ENCODE data around the gene TRAPPC6A. TPM values are rescaled to one million over a fixed set of nuclear protein-coding genes. Genes with fewer than 3 reads are reported as not detected.

TRAPPC6A gene, protein sequence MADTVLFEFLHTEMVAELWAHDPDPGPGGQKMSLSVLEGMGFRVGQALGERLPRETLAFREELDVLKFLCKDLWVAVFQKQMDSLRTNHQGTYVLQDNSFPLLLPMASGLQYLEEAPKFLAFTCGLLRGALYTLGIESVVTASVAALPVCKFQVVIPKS
- 13.3 and 19.9 TPM in 2 replicates for total RNA-seq (2014; rRNA removed; shearing (Covaris generic))

DNA sequence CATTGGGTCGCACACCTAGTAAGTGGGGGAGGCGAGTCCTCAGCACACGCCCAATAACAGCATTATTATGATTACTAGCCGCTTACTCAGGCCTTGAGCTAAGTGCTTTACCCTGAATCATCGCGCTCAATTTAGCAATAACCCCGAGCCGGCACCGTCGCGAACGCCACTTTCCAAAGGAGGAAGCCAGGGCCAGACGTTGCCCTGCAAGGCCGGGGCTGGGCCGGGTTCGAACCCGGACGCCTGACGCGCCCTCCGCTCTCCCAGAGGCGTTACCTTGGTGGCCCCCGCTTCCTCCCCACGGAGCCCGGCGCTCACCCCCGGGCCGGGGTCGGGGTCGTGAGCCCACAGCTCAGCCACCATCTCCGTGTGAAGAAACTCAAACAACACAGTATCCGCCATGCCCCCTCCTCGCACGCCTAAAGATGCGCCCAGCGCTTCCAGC lies at the start of gene TRAPPC6A:
Gene TRAPPC6A (minus strand): TSS at position 421 of the 445 bp plus-strand sequence. CDS start 19 bp downstream, at position 402.
- no peaks in the 10 kb centered on the region for H3K9me3 ChIP-seq (replicated peaks)
- H3K36me3 ChIP-seq = peaks cover 10% of the 10 kb centered on the region
- peaks cover 15% of the 10 kb centered on the region for H3K4me1 ChIP-seq (replicated peaks)
- peak within 1 kb of the TSS; percentile 74 for H3K27ac ChIP-seq
- no peaks in the 10 kb centered on the region for H3K27me3 ChIP-seq (replicated peaks)
- peak within 1 kb of the TSS; percentile 61 for H3K4me3 ChIP-seq
- DNase-seq (ENCODE audit: low read depth in 1 of 2, low spot score in 2 of 2) = peak in 1 of 2 experiments; percentile 52

DNA sequence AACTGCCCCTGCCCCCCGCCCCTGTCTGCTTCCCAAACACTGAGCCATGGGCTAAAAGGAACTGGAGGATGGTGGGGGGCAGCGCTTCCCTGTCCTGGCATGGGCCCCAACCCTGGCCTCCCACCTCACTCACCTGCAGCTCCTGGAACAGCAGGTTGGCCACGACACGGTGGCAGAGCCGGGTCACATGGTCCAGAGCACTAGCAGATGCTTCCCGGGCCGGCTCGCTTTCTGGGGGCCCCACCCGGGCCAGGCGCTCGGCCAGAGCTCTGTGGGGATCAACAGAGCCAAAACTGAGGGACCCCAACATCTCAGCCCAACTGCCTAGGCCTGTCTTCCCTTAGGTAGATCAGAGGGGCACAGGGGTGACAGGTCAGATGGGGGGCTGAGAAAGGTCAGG lies 46.6 kb upstream of the TRAPPC6A start:
- Histone ChIP-seq H3K27ac (no peak overlapping the region), H3K27me3 (replicated peaks) (peaks cover 11% of the 10 kb centered on the region), H3K4me3 (no peak overlapping the region), H3K9me3 (replicated peaks) (no peaks in the 10 kb centered on the region), H3K4me1 (replicated peaks) (no peaks in the 10 kb centered on the region), H3K36me3 (no peaks in the 10 kb centered on the region)
- DNase-seq (ENCODE audit: low read depth in 1 of 2, low spot score in 2 of 2) = no peak

DNA sequence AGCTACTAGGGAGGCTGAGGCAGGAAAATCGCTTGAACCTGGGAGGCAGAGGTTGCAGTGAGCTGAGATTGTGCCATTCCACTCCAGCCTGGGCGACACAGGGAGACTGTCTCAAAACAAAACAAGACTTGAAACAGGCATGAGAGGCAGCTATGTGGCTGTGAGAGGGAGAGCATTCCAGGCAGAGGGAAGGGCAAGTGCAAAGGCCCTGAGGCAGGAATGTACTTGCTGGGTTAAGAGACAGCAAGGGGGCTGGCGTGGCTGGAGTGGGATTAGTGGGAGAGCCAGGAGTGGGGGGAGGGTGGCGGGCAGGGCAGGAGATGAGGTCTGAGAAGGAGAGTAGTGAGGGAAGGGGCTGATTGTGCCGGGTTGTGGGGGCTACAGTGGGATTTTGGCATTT lies 45.8 kb upstream of the TRAPPC6A start:
- no peak overlapping the region for H3K4me3 ChIP-seq
- H3K27me3 ChIP-seq (replicated peaks) = peaks cover 16% of the 10 kb centered on the region
- DNase-seq (ENCODE audit: low read depth in 1 of 2, low spot score in 2 of 2) = no peak

DNA sequence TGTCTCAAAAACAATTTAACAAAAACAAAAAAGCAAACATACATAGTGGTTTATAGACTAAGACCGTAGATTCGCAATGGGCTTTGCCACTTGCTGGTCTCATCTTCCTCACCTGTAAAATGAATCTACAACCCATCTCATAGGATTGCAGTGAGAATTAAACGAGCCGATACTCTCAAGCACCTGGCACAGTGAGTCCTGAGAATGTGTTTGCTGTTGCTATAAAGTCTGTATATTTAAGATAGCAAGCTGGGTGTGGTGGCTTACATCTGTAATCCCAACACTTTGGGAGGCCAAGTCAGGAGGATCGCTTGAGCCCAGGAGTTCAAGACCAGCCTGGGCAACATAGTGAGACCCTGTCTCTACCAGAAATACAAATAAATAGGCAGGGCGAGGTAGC lies 44.7 kb upstream of the TRAPPC6A start:
- H3K9me3 ChIP-seq (replicated peaks) = no peaks in the 10 kb centered on the region
- H3K4me3 ChIP-seq = no peak overlapping the region
- no peaks in the 10 kb centered on the region for H3K36me3 ChIP-seq
- no peak for DNase-seq (ENCODE audit: low read depth in 1 of 2, low spot score in 2 of 2)
- H3K27ac ChIP-seq = no peak overlapping the region
- H3K27me3 ChIP-seq (replicated peaks) = peaks cover 18% of the 10 kb centered on the region
- H3K4me1 ChIP-seq (replicated peaks) = no peaks in the 10 kb centered on the region

More for the DNA sequence above, 45.8 kb upstream of the TRAPPC6A start:
- H3K9me3 ChIP-seq (replicated peaks) = no peaks in the 10 kb centered on the region
- no peaks in the 10 kb centered on the region for H3K4me1 ChIP-seq (replicated peaks)
- H3K27ac ChIP-seq = no peak overlapping the region
- H3K36me3 ChIP-seq = no peaks in the 10 kb centered on the region

DNA sequence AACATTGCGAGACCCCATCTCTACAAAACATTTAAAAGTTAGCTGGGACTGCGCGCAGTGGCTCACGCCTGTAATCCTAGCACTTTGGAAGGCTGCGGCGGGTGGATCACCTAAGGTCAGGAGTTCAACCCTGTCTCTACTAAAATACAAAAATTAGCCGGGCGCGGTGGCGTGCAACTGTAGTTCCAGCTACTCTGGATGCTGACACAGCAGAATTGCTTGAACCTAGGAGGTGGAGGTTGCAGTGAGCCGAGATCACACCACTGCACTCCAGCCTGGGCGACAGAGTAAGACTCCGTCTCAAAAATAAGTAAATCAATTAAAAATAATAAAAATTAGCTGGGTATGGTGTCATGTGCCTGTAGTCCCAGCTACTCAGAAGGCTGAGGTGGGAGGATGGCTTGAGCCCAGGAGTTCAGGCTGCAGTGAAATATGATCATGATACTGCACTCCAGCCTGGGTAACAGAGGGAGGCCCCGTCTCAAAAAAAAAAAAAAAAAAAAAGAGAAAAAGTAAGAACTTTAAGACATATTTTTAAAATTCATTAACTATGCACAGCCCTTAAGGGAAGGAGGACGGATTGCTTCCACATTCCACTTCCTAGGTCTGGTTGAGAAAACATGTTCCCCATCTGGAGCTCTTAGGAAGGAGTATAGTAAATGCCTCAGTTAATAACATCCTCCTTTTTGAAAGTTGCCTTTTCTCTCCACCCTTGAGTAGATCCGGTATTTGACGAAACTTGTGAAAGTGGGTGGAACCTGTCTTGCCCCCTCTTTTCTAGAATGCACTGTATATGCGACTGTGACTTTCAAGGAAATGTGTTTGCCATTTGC lies 41.1 kb upstream of the TRAPPC6A start:
- Histone ChIP-seq H3K27me3 (replicated peaks) (peaks cover 45% of the 10 kb centered on the region), H3K4me1 (replicated peaks) (peaks cover 3% of the 10 kb centered on the region; the same call in 1 of the 2 replicates), H3K4me3 (no peak overlapping the region), H3K27ac (no peak overlapping the region), H3K36me3 (no peaks in the 10 kb centered on the region), H3K9me3 (replicated peaks) (no peaks in the 10 kb centered on the region)
- no peak for DNase-seq (ENCODE audit: low read depth in 1 of 2, low spot score in 2 of 2)

DNA sequence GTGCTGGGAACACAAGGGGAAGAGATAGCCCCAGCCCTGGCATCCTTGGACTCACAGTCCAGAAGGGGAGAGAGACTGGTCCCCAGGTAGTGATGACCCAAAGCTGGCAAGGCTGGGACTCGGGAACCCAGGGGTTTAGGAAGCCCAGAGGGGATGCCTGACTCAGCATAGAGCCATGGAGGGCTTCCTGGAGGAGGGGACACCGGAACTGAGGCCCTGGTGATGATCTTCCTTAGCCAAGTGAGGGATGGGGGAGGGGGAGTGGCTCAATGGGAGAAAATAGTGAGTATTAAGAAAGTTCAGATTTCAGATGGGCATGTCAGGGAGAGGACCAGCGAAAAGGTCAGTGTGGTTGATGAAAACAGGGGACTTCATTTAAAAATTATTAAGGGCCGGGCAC lies 40.4 kb upstream of the TRAPPC6A start:
- no peak for DNase-seq (ENCODE audit: low read depth in 1 of 2, low spot score in 2 of 2)
- H3K36me3 ChIP-seq = no peaks in the 10 kb centered on the region
- no peaks in the 10 kb centered on the region for H3K9me3 ChIP-seq (replicated peaks)
- H3K4me1 ChIP-seq (replicated peaks) = peaks cover 3% of the 10 kb centered on the region; the same call in 1 of the 2 replicates
- peaks cover 45% of the 10 kb centered on the region for H3K27me3 ChIP-seq (replicated peaks)
- no peak overlapping the region for H3K27ac ChIP-seq
- no peak overlapping the region for H3K4me3 ChIP-seq

DNA sequence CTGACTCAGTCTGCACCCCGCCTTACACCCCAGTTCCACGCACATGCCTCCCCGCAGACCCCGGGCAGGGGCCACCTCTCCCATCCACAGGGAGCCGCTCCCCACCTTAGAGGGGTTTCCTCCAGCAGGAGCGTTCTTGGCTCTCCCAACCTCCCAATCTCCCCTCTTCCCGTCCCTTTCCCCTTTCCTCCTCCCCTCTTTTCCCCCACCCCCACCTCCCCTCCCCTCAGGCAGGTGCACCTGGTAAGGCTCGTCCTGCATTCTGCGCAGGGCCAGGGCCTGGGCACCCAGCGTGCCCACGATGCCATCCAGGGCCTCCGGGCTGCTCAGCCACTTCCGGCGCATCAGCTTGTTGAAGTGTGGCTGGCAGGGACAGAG lies 39.9 kb upstream of the TRAPPC6A start:
- Histone ChIP-seq H3K27me3 (replicated peaks) (peaks cover 45% of the 10 kb centered on the region), H3K36me3 (no peaks in the 10 kb centered on the region), H3K4me1 (replicated peaks) (peaks cover 3% of the 10 kb centered on the region; the same call in 1 of the 2 replicates), H3K27ac (no peak overlapping the region), H3K4me3 (no peak overlapping the region), H3K9me3 (replicated peaks) (no peaks in the 10 kb centered on the region)
- no peak for DNase-seq (ENCODE audit: low read depth in 1 of 2, low spot score in 2 of 2)

DNA sequence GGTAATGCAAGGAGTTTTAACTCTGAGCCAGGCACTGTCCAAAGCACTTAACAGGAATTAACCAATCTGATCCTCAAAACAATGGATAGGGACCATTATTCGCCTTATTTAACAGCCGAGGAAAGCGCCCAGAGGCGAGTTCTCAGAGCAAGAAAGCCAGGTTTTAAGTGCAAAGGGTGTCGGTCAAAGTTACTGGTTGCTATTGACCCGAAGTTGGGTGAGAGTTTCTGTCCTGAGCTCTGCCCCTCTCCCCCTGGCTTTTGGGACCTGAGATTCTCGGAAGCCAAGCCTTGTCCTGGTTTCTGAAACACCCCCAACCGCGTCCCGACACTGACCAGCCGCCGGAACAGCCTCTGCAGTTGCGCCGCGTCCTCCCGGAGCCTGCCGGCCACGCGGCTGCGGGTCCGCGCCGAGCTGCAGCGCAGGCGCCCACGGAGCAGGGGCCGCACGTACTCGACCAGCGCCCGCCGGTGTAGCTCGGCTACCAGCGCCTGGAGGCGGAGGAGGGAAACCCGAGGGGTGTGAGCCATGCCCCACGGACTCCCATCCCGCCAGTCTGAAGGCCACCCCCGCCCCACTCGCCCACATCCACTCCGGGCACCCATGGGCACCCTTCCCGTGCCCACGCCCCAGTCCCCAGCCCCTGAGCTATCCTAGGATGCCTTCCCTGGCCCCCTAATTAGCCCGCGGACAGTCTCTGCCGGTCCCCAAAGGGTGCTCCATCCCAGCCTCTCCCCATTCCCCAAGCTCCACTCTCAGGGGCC lies 39.3 kb upstream of the TRAPPC6A start:
- H3K36me3 ChIP-seq = no peaks in the 10 kb centered on the region
- H3K4me1 ChIP-seq (replicated peaks) = peaks cover 3% of the 10 kb centered on the region; the same call in 1 of the 2 replicates
- H3K27ac ChIP-seq = no peak overlapping the region
- no peak for DNase-seq (ENCODE audit: low read depth in 1 of 2, low spot score in 2 of 2)
- H3K4me3 ChIP-seq = no peak overlapping the region
- H3K9me3 ChIP-seq (replicated peaks) = no peaks in the 10 kb centered on the region
- peaks cover 41% of the 10 kb centered on the region for H3K27me3 ChIP-seq (replicated peaks)

DNA sequence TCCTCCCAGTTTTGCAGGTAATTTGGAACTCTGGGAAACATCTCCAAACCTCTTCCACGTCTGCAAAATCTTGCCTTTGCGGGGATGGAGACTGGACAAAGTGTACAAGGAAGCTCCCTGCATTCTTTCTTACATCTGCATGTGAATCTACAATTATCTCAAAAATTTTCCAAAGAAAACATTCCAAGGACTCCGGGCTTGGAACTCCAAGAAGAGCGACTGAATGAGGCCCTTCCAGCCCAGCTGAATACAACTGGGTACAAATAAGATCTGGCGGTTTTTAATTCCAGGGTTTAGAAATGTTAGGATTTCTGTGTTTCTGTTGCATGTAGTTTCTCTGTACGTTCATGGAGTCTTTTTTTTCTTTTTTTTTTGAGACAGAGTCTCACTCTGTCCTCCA lies 38.6 kb upstream of the TRAPPC6A start:
- no peak overlapping the region for H3K4me3 ChIP-seq
- no peaks in the 10 kb centered on the region for H3K36me3 ChIP-seq
- peaks cover 3% of the 10 kb centered on the region; the same call in 1 of the 2 replicates for H3K4me1 ChIP-seq (replicated peaks)
- H3K27ac ChIP-seq = no peak overlapping the region
- no peak for DNase-seq (ENCODE audit: low read depth in 1 of 2, low spot score in 2 of 2)
- peaks cover 41% of the 10 kb centered on the region for H3K27me3 ChIP-seq (replicated peaks)
- no peaks in the 10 kb centered on the region for H3K9me3 ChIP-seq (replicated peaks)

DNA sequence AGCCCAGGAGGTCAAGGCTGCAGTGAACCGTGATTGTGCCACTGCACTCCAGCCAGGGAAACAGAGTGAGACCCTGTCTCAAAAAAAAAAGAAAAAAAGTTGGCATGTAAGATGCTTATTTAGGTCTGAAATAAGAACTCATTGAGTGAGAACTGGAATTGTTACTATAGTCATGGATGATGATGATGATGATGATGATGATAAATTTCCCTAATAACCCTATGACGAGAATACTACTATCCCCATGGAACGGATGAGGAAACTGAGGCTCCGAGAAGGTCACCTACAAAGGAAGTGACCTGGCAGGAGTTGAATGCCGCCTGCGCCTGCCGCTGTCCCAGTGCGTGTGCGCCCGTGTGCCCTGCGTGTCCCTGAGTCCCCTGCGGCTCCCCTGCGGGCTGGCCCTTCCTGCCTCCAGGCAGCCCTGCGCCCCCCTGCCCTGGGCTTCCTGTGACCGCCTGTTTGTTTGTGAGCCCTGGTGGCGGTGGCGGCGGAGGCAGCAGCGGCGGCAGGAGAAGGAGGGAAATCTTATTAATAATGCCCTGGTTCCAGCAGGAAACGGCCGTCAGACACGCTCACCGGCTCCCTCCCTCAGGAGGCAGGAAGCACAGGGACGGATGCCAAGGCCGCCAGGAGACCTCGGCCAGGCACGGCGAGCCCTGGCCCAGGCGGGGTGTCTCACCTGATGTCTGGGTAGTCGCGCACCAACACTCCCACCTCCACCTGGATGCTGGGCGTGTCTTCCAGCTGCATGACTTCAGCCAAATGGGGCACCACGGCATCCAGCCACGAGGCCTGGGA lies 37.6 kb upstream of the TRAPPC6A start:
- no peak for DNase-seq (ENCODE audit: low read depth in 1 of 2, low spot score in 2 of 2)
- peaks cover 41% of the 10 kb centered on the region for H3K27me3 ChIP-seq (replicated peaks)

DNA sequence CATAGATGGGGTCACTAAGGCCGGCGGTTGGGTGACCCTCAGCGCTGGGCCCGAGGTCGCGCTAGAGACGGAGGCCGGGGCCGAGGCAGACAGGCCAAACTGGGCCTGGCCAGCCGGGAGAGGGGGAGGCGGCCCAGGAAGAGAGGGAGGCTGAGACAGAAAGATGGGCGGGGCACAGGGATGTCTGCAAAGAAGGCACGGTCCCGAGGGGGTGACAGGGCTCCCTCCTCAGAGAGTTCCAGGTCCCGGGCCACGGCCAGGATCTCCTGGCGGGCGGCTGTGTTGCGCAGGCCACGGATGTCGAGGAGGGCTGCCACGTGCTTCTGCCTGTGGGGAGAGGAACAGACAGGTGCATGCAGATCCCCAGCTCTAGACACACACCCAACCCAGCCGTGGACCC lies 35.0 kb upstream of the TRAPPC6A start:
- Histone ChIP-seq H3K4me1 (replicated peaks) (peaks cover 3% of the 10 kb centered on the region; the same call in 1 of the 2 replicates), H3K36me3 (no peaks in the 10 kb centered on the region), H3K9me3 (replicated peaks) (no peaks in the 10 kb centered on the region), H3K27me3 (replicated peaks) (peaks cover 27% of the 10 kb centered on the region), H3K27ac (no peak overlapping the region), H3K4me3 (no peak overlapping the region)
- no peak for DNase-seq (ENCODE audit: low read depth in 1 of 2, low spot score in 2 of 2)

More for the DNA sequence above, 37.6 kb upstream of the TRAPPC6A start:
- Histone ChIP-seq H3K4me3 (no peak overlapping the region), H3K4me1 (replicated peaks) (peaks cover 3% of the 10 kb centered on the region; the same call in 1 of the 2 replicates), H3K36me3 (no peaks in the 10 kb centered on the region), H3K9me3 (replicated peaks) (no peaks in the 10 kb centered on the region), H3K27ac (no peak overlapping the region)

DNA sequence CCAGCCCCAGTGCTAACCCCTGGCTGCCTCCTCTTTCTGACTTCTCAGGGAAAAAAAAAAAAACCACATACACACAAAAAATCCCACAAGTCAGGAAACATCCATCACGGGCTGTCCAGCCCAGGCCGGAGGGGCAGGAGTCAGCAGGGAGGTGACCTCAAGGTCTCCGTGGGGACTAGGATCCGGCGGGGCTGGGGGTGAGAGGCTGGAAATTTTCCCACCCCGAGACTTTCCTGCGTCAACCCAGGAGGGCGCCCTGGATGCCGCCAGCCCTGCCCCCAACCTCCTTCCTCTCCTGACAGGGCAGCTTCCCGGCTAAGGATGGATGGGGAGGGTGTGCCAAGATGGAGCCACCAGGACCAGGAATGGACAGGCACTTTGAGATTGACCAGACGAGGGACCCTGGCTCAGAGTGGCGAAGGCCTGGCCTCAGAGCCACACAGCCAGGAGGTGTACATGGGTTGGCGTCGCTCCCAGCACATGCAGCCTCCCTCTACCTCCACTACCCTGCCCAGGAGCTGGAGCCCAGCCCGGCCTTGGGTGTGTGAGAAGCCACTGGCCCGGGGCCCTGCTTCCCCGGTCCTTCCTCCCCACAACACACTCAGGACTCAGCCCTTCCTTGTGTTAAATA lies 33.8 kb upstream of the TRAPPC6A start:
- no peak for DNase-seq (ENCODE audit: low read depth in 1 of 2, low spot score in 2 of 2)
- Histone ChIP-seq H3K9me3 (replicated peaks) (no peaks in the 10 kb centered on the region), H3K4me1 (replicated peaks) (no peaks in the 10 kb centered on the region; the same call in 1 of the 2 replicates), H3K27me3 (replicated peaks) (peaks cover 18% of the 10 kb centered on the region), H3K36me3 (no peaks in the 10 kb centered on the region), H3K27ac (no peak overlapping the region), H3K4me3 (no peak overlapping the region)

DNA sequence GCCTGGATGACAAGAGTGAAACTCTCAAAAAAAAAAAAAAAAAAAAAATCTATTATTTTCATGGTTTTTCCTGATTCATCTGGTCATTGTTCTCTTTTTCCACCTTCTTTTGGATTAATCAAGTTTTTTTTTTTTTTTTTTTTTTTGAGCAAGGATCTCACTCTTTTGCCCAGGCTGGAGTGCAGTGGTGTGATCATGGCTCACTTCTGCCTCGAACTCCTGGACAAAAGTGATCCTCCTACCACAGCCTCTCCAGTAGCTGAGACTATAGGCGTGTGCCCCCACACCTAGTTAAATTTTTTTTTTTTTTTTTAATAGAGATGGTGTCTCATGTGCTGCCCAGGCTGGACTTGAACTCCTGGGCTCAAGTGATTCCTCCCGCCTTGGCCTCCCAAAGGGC lies 28.3 kb upstream of the TRAPPC6A start:
- no peaks in the 10 kb centered on the region for H3K9me3 ChIP-seq (replicated peaks)
- no peaks in the 10 kb centered on the region for H3K36me3 ChIP-seq

More for the DNA sequence above, 28.3 kb upstream of the TRAPPC6A start:
- no peaks in the 10 kb centered on the region; the same call in 1 of the 2 replicates for H3K4me1 ChIP-seq (replicated peaks)
- no peak overlapping the region for H3K4me3 ChIP-seq
- H3K27ac ChIP-seq = no peak overlapping the region
- no peaks in the 10 kb centered on the region; the same call in 1 of the 2 replicates for H3K27me3 ChIP-seq (replicated peaks)
- DNase-seq (ENCODE audit: low read depth in 1 of 2, low spot score in 2 of 2) = no peak
